Activated CD8-positive, alpha-beta memory T cell treated with anti-CD3 and anti-CD28 coated beads, Interleukin-2, amount 50 U/mL, for 1 hour (primary cell): ENCODE measurements around the gene MN1.
"Not testable (repeated sequence)": the region's sequence is repeated elsewhere in the genome, so short reads cannot be mapped to it uniquely, and the experiment has no call there.

Source experiments
- DNase-seq: peaks from one replicate; pipeline ENCODE4 v3.0.0-alpha.2; 2020; ENCODE audit errors: extremely low read depth

The MN1 gene

DNA sequence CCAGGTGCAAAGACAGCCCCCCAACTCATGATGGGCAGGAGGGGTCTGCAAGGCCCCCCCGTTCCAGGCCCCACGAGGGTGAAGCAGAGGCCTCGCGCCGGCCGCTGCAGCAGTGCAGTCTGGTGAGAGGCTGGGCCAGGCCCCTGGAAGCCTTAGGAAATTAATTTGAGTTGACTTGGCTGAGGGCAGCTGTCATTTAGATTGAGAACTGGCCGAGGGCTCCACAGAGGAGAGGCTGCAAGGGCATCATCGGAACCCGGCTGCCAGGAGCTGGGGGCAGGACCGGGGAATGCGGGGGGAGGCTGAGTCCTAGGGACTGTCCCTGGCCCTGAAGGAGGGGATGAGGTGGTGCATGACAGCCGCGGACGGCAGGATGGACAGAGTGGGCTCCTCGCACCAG is 39.9 kb downstream of the MN1 start:
- no peak for DNase-seq

GRCh38 chr22:27761000-27761399 is 40.6 kb downstream of the MN1 start:
- no peak for DNase-seq

DNA sequence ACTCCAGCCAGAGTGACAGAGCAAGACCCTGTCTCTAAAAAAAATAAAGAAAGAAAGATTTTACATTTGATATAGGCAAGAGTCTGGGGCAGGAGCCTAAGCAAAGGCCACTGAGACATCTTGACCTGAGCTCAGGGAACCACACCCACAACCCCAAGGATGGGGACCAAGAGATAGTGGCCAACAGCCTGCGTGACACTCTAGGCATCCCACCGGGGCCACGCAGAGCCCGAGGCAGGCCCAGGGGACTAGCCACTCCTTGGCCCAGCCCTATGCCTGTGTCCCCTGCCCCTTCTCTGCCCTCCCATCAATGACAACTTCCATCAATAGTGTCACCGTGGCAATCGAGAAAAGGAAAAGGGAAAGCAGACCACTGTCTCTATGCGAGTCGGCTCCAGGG is 41.1 kb downstream of the MN1 start:
- DNase-seq, result no peak

DNA sequence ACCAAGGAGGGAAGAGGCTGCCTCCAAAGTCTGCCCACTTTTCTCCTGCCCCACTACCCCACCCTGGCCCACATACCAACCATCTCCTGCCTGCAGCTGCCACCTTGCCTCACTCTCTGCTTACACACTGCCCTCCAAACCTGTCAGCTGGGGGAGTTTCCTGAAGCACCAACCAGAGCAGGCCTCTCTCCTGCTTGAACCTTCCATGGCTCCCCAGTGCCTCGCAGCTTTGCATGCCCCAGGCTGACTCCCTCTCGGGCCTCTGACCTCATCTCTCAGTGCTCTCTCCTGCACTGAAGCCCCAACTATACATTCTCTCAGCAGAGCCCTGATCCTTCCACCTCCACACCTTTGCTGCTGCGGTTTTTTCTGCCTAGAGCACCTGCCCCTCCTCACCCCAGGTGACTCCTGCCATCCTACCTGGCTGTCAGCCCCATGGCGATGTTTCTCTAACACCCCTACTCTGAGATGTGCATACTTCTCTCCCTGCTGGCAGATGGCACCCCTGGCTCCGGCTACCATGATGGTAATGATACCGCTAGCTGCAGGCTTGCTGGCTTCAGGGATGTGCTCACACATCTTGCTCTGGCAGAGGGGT is 43.5 kb downstream of the MN1 start:
- DNase-seq, result no peak

GRCh38 chr22:27756212-27756660 is 45.3 kb downstream of the MN1 start:
- DNase-seq, result no peak

DNA sequence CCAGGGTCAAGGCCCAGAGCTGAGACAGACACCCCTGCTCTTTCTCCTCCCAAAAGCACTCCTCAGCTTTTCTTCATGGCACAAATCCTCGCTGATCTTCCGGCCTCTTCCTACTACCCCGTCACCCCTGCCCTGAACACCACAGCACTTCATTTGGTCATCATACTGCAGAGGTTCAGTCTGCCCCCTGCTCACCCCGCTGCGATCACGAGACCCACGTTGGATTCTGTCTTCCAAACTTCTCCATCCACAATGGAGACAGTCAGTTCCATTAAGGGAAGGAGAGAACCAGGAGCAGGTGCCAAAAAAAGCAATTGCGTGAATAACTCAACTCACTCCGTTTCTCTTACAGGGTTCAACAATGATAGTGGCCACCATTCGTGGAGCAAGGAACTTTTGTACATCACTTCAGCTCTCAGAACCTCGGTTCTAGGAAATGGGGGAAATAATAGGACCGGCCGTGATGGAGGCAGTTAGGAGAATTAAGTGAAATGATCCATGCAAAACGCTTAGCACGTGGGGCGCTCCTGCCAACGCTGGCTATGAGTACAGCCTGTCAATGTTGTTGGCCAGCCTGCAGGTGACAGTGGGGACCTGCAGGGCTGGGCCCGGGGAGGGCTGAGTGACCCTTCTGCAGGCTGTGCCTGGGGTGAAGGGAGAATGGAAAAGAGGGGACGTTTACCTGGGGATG is 45.9 kb downstream of the MN1 start:
- no peak for DNase-seq

- DNase-seq, result no peak
Measured at GRCh38 chr22:27754888-27755480, 46.6 kb downstream of the MN1 start.

DNA sequence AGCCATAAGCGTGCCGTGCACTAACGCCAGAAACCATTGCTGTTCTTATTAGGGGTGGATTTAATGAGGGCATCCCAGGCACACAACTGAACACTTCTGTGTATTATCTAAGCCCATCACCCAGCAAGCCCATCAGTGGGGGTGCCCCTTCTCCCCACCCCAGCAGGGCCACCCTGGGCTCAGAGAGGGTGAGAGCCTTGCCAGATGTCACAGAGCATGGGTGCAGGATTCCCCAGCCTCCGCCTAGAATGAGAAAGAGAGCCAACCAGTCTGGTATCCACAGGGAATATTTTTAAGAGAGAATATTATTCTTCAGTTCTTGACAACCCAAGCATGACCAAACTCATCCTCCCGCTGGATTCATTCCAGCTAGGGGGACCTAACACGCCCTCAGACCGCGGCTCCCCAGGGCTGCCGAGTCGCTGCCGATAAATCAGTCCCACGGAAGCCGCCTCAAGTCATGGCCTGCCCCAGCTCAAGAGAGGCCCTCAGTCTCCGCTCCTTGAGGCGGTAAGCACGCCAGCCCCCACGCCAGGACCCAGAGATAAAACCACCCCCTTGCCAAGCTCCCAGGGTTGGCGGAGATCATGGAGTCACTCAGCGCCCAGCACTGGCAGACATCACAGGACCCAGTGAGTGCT is 47.2 kb downstream of the MN1 start:
- DNase-seq, result no peak

DNA sequence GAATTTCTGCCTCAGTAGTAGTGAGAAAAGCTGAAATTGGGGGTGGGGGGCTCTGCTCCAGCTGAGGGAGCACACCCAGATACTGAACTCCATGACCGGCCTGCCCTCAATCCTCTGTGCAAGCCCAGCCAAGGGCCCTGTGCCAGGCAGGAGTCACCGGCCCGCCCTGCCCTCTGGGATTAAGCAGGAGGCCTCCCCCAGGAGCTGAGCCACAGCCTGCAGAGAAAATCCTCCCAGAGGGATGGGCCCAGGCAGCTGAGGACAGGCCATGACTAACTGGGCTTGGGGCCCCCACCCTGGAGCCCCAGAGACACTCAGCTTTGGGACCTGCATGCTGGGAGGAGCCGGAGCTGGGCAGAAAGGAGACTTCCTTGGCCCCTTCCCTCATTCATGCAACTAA is 48.8 kb downstream of the MN1 start:
- no peak for DNase-seq

- DNase-seq, result no peak
Measured at GRCh38 chr22:27752141-27752540, 49.4 kb downstream of the MN1 start.

DNA sequence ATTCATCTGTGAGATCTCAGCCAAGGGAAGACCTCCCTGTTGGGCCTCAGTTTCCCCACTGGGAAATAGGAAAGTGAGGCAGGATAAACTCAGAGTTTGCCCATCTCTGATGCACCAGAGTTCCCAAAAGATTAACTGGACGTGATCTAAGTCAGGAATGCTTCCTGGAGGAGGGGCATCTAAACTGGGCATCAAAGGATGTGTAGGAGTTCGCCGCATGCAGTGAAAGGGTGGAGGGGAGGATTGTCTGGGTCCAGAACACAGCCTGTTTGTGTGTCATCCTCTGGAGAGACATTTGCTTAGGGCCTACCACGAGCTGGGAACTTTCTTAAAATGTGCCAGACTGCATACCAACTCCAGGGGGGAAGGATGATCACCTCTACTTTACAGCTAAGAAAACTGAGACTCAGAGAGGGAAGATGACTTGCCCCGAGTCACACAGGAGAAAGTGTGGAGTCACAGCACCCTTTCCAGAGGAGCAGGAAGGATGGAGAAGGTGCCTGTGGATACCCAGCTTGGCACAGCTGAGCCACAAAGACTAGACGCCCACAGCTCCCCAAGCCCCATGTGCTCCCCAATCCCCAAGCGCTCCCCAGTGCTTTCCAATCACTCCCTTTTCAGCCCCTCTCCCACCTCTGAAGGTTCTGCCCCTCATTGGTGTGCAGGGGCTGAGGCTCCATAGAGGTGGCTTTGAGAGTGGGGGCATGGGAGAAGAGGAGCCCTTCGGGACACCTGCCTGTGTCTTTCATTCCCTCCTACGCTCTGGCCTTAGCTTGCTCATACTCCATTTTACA is 50.1 kb downstream of the MN1 start:
- no peak for DNase-seq

DNA sequence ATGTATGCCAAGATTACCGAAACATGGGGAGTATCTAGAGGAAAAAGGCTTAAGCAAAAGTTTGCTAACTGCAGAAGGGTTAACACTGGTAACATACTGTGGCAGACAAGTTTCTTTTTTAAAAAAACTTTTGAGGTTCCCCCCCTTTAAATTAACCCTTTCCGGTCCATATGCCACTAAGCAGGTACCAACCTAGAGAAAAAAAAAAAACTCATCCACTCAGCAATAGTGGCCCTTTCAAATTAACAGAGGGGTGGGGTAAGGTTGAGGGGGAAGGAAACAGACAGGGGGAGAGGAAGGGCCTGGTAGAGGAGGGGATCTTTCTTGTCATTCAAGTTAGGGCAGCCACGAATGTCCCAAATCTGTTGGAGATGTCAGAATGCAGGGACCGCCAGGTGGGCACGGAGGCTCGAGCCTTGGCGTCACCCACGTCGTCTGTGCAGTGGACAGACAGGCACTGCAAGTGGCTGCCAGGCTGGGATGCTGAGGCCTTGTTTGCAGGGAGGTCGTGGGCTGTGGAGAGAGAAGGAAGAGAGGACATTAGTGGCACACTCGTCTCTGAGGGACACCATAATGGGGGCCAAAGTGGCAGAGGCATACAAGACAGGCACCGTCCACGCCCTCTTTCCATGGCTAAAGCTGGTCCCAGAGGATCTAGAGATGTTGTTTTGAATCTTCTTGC is 50.8 kb downstream of the MN1 start:
- DNase-seq, result no peak

DNA sequence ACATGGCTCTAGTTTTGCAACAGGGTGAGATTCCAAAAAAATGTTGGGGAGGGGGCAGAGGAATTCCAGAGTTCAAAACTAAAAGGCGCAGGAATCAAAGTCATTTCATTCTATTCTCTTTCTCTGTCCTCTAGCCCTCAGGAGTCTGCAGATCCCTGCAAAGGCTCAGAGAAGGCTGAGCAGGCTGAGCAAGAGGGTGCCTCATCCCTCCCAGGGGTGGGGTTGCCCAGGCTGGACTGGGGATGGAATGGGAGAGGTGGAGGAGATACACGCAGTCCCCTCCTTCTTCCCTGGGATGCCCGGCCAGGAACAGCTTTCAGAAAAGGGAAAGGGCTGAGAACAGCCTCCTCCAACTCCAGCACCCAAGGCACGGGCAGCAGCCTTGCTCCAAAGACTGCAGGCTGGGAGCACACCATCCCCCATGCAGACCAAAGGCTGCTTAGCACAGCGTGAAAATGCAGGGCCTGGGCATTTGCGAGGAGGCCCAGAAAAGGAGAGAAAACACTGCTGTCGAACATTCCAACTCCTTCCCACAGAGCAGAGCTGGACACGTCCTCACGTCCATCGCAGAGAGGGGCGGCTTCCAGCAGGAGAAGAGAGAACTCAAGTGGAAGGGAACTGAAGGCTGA is 51.8 kb downstream of the MN1 start:
- no peak for DNase-seq

DNA sequence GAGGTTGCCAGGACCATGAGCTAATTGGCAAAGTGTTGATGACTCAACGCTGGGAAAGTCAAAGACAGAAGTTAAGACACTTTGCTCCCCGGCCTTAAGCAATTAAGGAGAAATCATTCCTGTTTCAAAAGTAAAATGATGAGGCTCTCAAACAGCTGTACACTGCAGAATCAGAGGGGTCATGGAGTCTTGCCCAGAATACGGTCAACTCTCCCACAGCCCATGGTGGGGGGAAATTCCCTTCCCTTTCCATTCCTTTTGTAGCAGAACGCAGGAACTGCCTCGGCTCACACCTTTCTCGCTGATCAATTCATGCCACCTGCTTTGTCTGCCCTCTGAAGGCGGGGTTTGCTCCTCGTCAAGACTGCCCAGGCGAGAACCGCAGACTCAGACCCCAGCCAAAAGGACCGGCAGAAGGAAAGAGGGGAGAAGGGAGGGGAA is 52.8 kb downstream of the MN1 start:
- DNase-seq, result no peak

- no peak for DNase-seq
Measured at GRCh38 chr22:27748349-27748748, 53.2 kb downstream of the MN1 start.

DNA sequence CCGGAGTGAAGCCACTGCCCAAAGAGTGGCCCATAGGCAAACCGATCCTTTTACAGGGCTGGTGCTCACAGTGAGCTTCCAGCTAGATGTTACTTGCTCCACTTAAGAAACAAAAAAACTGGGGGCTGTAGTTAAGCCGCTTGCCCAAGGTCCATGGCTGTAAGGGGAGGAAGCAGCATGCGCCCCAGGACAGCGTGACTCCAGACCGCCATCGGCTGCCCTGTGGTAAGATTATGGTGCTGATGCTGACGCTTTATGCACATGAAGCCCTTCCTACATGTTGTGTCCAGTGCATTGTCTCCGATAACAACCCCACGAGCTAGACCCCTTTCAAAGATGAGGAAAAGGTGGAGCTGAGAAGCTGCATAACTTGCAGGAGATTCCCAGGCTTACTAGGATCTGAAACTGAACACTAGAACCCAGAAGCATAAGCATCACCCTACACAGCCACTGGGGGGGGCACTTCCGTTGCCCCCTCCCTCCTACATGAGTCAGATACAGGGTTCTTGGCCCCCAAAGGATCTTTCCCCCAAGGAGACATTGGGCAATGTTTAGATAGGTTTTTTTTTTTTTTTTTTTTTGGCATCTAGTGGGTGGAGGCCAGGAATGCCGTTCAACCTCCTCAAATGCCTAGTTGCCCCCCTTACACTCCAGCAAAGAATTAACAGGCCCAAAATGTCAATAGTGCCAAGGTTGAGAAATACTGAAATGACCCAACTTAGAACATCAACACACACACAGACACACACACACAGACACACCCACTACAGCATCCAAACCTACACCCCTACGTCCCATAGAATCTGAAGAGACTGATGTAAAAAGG is 53.9 kb downstream of the MN1 start:
- DNase-seq, result no peak

DNA sequence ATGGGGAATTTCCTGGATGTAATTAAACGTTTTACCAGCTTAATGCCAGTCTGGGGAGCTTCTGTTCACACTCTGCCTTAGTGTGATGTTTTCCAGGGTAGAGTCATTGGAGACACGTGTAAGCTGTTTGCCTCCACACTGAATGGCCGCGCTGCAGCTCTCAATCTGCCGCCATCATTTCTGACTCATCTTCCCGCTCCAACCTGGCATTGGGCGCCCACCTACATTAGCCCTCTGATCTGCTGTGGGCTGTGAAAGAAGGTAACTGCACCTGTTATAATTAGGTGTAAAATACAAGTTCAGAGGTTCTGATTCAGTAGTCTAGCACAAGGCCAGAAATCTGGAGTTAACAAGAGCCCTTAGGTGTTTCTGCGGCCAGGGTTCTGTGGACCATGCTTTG is 54.6 kb downstream of the MN1 start:
- DNase-seq, result no peak

DNA sequence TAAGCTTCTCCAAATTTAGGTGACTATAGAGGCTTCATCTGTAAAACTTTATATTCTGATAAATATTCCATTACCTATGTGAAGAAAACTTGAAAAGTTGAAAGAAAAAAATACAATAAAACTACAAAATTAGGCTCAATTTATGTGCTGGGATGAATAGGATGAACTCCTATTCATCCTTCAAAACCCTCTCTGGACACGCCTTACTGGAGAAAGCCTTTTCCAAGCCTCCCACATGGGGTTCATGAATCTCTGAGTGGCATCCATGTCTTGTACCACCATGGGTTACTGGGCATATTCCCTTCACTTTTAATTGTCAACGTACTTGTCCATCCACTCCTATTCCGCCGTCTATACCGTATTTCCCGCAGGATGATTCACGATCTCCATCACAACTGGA is 55.7 kb downstream of the MN1 start:
- DNase-seq, result no peak

DNA sequence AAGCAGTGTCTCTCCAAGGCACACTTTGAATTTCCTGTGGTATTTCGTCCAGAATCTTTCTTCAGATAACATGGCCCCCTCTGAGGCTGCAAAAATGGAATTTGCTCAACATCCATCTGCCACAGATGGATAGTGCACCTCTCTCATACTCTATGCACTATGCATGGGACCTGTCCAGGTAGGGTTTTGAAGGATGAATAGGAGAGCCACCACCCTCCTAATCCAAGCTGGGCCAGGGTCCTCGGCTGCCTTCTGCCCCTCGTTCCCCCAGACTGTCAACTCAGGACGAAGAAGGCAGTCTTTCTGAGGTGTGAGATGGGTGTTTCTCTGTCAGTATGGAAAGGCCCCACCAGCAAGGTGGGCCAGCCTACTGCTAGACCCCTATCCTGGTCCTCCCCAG is 56.4 kb downstream of the MN1 start:
- no peak for DNase-seq

DNA sequence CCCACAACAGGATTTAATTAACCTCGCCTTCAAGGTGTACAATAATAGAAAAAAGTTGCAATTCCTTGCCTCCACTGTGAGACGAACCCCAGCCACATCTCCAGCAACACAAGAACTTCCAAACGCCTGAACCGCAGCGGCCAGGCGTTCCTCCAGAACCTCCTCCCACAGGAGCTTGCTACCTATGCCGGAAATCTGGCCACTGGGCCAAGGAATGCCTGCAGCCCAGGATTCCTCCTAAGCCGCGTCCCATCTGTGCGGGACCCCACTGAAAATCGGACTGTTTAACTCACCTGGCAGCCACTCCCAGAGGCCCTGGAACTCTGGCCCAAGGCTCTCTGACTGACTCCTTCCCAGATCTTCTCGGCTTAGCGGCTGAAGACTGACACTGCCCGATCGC is 57.5 kb downstream of the MN1 start:
- not testable (repeated sequence) for DNase-seq
